ENCODE results near the gene KIF22. TPM values are rescaled to one million over a fixed set of nuclear protein-coding genes. Genes with fewer than 3 reads are reported as not detected.

Gene KIF22
- total and polyA plus RNA-seq, 9 of the 15 experiments (the other 6 are each of a cell fraction or from before 2014, with no cell fraction given), result 8.7 to 232 (median 131) TPM

DNA sequence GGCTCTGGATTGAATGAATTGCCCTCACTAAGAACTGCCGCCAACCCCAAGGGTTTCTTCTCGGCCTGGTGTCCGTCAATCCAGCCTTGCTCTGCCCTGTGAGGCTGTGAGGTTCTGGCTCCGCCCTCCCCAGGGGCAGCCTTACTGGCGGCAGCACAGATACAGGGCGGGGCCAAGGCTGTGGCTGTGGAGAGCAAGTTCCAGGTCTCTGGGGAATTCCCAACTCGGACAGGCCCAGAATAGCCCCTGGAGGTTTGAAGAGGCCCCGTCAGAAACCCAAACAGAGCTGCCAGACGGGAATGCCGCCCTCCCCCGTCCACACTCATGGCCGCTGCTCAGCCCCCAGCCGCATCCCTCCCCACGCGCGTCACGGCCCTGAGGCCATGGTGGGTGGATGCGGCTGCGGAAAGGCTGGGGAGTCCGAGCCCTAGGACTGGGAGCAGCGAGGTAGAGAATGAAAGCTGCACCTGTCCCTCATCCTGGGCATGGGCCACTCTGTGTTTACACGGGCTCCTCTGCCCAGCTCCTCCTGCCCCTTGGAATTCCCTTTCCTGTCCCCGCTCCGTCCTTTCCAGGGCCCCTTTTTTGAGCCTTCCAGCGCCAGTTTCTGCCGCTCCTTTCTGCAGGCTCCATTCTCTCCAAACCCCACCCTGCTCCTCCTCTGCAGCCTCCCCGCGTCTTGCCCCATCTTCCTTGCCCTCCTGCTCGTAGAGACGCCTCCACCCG lies 20.8 kb downstream of the KIF22 start (continued):
- TF ChIP-seq ARID4B (CRISPR knock-in tag; IDR thresholded peaks at IDR 0.05) (no peak), POLR2AphosphoS5 (IDR thresholded peaks at IDR 0.05; ENCODE audit: control insufficient read depth, insufficient read depth, low read depth, low read length) (peak; percentile 58; the same call in 1 of the 2 replicates), KLF13 (tag; IDR thresholded peaks at IDR 0.05; ENCODE audit: borderline replicate concordance, low read depth) (no peak), PTTG1 (tag; IDR thresholded peaks at IDR 0.05; ENCODE audit: low read depth) (no peak), POLR2A (conservative IDR thresholded peaks at IDR 0.05) (peak; percentile 76), SP1 (CRISPR knock-in tag; IDR thresholded peaks at IDR 0.05) (peak; percentile 79), ZNF140 (CRISPR knock-in tag; IDR thresholded peaks at IDR 0.05) (no peak), HNRNPLL (IDR thresholded peaks at IDR 0.05; ENCODE audit: low read depth, low read length, poor library complexity, severe bottlenecking) (peak; percentile 38), SMAD3 (CRISPR knock-in tag; conservative IDR thresholded peaks at IDR 0.05) (no peak), ZNF764 (CRISPR knock-in tag; IDR thresholded peaks at IDR 0.05; ENCODE audit: low read depth) (peak; percentile 24; the same call in 1 of the 2 replicates), ZNF77 (CRISPR knock-in tag; IDR thresholded peaks at IDR 0.05) (no peak), CREM (IDR thresholded peaks at IDR 0.05; ENCODE audit: low read depth) (peak; percentile 47), CBX1 (IDR thresholded peaks at IDR 0.05; ENCODE audit: low read depth) (0 out of 2 replicates have a peak, but pooled peaks have one; percentile 51), FOXK2 (conservative IDR thresholded peaks at IDR 0.05 in 1 of 2, IDR thresholded peaks at IDR 0.05 in 1 of 2; ENCODE audit: low read depth in 2 of 2) (no peak), ZFX (CRISPR knock-in tag; IDR thresholded peaks at IDR 0.05) (peak; percentile 36; the same call in 1 of the 2 replicates), PTBP1 (IDR thresholded peaks at IDR 0.05; ENCODE audit: low read depth, low read length) (no peak), RBFOX2 (IDR thresholded peaks at IDR 0.05; ENCODE audit: low read depth, low read length) (peak; percentile 54), ATF2 (CRISPR knock-in tag; IDR thresholded peaks at IDR 0.05) (no peak), ZNF57 (CRISPR knock-in tag; IDR thresholded peaks at IDR 0.05) (no peak), ZNF124 (CRISPR knock-in tag; IDR thresholded peaks at IDR 0.05) (no peak), ATF1 (CRISPR knock-in tag; IDR thresholded peaks at IDR 0.05) (no peak), ATF1 (tag; IDR thresholded peaks at IDR 0.05) (peak; percentile 75)
- TF ChIP-seq, protein P1, sequence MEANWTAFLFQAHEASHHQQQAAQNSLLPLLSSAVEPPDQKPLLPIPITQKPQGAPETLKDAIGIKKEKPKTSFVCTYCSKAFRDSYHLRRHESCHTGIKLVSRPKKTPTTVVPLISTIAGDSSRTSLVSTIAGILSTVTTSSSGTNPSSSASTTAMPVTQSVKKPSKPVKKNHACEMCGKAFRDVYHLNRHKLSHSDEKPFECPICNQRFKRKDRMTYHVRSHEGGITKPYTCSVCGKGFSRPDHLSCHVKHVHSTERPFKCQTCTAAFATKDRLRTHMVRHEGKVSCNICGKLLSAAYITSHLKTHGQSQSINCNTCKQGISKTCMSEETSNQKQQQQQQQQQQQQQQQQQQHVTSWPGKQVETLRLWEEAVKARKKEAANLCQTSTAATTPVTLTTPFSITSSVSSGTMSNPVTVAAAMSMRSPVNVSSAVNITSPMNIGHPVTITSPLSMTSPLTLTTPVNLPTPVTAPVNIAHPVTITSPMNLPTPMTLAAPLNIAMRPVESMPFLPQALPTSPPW (CRISPR knock-in tag; IDR thresholded peaks at IDR 0.05), result peak; percentile 65

All from K562 (cell line).